DND-41 (cell line): Measurements from ENCODE around the gene IL7R.
"Not testable (repeated sequence)": the region's sequence is repeated elsewhere in the genome, so short reads cannot be mapped to it uniquely, and the experiment has no call there.

ENCODE experiments used
- ATAC-seq: fragments of 200-7000 bp; cut with Tn5 transposase; 3 replicates; pipeline ENCODE4 v1.9.1; 2021; ENCODE audit warnings: low read depth; ENCODE audit not compliant: insufficient read depth
- DNase-seq: peaks from one replicate; pipeline ENCODE4 v3.0.0-alpha.2; 2020
- H2AFZ ChIP-seq: 2 replicates; pipeline ENCODE4 v1.6.0; 2012; ENCODE audit warnings: low read depth, low read length
- H3K27ac ChIP-seq: 2 replicates; pipeline ENCODE4 v1.5.1; 2012; ENCODE audit warnings: low read length, inconsistent platforms
- H3K27me3 ChIP-seq: fragments of 200-600 bp; sonication (generic); 2 replicates; pipeline ENCODE4 v1.6.0; 2012; ENCODE audit warnings: low read length, mild to moderate bottlenecking, inconsistent platforms; ENCODE audit not compliant: insufficient read depth, poor library complexity
- H3K36me3 ChIP-seq: 2 replicates; pipeline ENCODE4 v1.5.1; 2012; ENCODE audit warnings: low read length, inconsistent platforms; ENCODE audit not compliant: insufficient read depth
- H3K4me1 ChIP-seq: 2 replicates; pipeline ENCODE4 v1.5.1; 2012; ENCODE audit warnings: mild to moderate bottlenecking, low read length; ENCODE audit not compliant: insufficient read depth
- H3K4me2 ChIP-seq: 2 replicates; pipeline ENCODE4 v1.6.0; 2012; ENCODE audit warnings: mild to moderate bottlenecking, moderate library complexity, low read length, inconsistent platforms; ENCODE audit not compliant: insufficient read depth
- H3K4me3 ChIP-seq, 2 experiments: fragments of 200-600 bp in 1 of 2; shearing (Covaris generic) in 1 of 2; 2 replicates each; pipeline ENCODE4 v1.5.1; 2012 to 2016; ENCODE audit warnings: inconsistent platforms in 2 of 2, low read length in 2 of 2, mild to moderate bottlenecking in 2 of 2, low read depth in 1 of 2, moderate library complexity in 1 of 2
- H3K79me2 ChIP-seq: 2 replicates; pipeline ENCODE4 v1.6.0; 2012; ENCODE audit warnings: low read length, inconsistent platforms; ENCODE audit not compliant: insufficient read depth
- H3K9ac ChIP-seq: 2 replicates; pipeline ENCODE4 v1.6.0; 2012; ENCODE audit warnings: low read depth, mild to moderate bottlenecking, inconsistent platforms, low read length, moderate library complexity
- H3K9me3 ChIP-seq: 2 replicates; pipeline ENCODE4 v1.5.1; 2012; ENCODE audit warnings: low read length, moderate library complexity, mild to moderate bottlenecking, inconsistent platforms; ENCODE audit not compliant: insufficient read depth, severe bottlenecking
- H4K20me1 ChIP-seq: 2 replicates; pipeline ENCODE4 v1.6.0; 2012; ENCODE audit warnings: low read length; ENCODE audit not compliant: insufficient read depth
- CTCF ChIP-seq: IDR thresholded peaks from 2 replicates; pipeline ENCODE4 v1.5.1; 2012; ENCODE audit warnings: borderline replicate concordance, low read length, moderate library complexity, mild to moderate bottlenecking; ENCODE audit not compliant: poor library complexity, severe bottlenecking; ENCODE audit errors: extremely low read depth
- EZH2 ChIP-seq: IDR thresholded peaks from 3 replicates; pipeline ENCODE4 v1.6.1; 2012; ENCODE audit warnings: borderline replicate concordance, low read depth, mild to moderate bottlenecking, moderate library complexity, low read length, inconsistent platforms; ENCODE audit not compliant: severe bottlenecking

The IL7R gene

DNA sequence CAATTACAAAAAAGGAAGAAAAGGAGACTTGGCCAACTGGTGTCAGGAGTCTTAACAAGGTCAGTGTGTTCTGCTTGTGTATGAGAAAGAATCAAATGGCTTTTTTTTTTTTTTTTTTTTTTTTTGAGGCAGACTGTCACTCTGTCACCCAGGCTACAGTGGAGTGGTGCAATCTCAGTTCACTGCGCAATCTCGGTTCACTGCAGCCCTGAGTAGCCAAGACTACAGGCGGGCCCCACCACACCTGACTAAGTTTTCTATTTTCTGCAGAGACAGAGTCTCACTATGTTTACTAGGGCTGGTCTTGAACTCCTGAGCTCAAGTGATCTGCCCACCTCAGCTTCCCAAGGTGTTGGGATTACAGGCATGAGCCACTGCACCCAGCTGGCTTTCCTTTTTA lies 3.1 kb upstream of the IL7R start:
- Histone ChIP-seq H3K4me2 (no peak overlapping the region), H3K27ac (no peak overlapping the region), H3K9ac (no peak overlapping the region), H3K4me3 (no peak overlapping the region), H3K36me3 (peaks cover 6% of the 10 kb centered on the region), H3K79me2 (peaks cover 36% of the 10 kb centered on the region), H3K27me3 (no peaks in the 10 kb centered on the region), H2AFZ (no peak overlapping the region), H4K20me1 (no peaks in the 10 kb centered on the region), H3K4me1 (peaks cover 72% of the 10 kb centered on the region), H3K9me3 (no peaks in the 10 kb centered on the region)
- no peak for ATAC-seq
- no peak for TF ChIP-seq EZH2
- no peak for TF ChIP-seq CTCF
- DNase-seq = no peak

- DNase-seq (no peak), ATAC-seq (no peak)
- Histone ChIP-seq H4K20me1 (no peaks in the 10 kb centered on the region), H3K27ac (no peak overlapping the region), H3K4me1 (peaks cover 71% of the 10 kb centered on the region), H3K4me3 (no peak overlapping the region), H3K4me2 (no peak overlapping the region), H3K36me3 (peaks cover 12% of the 10 kb centered on the region), H2AFZ (no peak overlapping the region), H3K27me3 (no peaks in the 10 kb centered on the region), H3K9ac (no peak overlapping the region), H3K79me2 (peaks cover 42% of the 10 kb centered on the region), H3K9me3 (no peaks in the 10 kb centered on the region)
- no peak for TF ChIP-seq EZH2
- TF ChIP-seq CTCF = no peak
Measured at GRCh38 chr5:35854248-35854647, 2.4 kb upstream of the IL7R start.

- Histone ChIP-seq H3K79me2 (peaks cover 51% of the 10 kb centered on the region), H2AFZ (no peak overlapping the region), H3K27me3 (no peaks in the 10 kb centered on the region), H4K20me1 (no peaks in the 10 kb centered on the region), H3K9me3 (no peaks in the 10 kb centered on the region), H3K27ac (peak overlapping the region; percentile 99), H3K4me2 (no peak overlapping the region), H3K36me3 (peaks cover 22% of the 10 kb centered on the region), H3K4me1 (peaks cover 71% of the 10 kb centered on the region), H3K9ac (no peak overlapping the region), H3K4me3 (no peak overlapping the region)
- ATAC-seq = no peak
- no peak for DNase-seq
- TF ChIP-seq CTCF (no peak), EZH2 (no peak)
Measured at GRCh38 chr5:35855187-35855586, 1.5 kb upstream of the IL7R start.

DNA sequence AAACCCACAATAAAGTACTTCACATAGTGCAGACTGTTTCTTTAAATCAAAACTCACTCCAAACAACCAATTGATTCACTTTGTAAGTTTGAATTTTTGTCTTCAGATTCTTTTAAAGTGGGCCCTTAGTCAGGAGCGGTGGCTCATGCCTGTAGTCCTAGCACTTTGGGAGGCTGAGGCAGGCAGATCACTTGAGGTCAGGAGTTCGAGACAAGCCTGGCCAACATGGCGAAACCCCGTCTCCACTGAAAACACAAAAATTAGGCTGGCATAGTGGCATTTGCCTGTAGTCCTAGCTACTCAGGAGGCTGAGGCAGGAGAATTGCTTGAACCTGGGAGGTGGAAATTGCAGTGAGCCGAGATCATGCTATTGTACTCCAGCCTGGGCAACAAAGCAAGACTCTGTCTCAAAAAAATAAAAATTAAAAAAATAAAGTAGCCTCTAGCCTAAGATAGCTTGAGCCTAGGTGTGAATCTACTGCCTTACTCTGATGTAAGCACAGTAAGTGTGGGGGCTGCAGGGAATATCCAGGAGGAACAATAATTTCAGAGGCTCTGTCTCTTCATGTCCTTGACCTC lies 416 bp upstream of the IL7R start:
- Histone ChIP-seq H2AFZ (0 out of 2 replicates have a peak overlapping the region, but pooled peaks have one; percentile 20), H3K27ac (peak overlapping the region; percentile 99), H3K36me3 (peaks cover 32% of the 10 kb centered on the region), H3K4me3 (peak overlapping the region; percentile 73 to 88; a peak in 3 of 4 replicates), H3K9ac (peak overlapping the region; percentile 70), H3K4me2 (peak overlapping the region; percentile 65), H3K4me1 (peaks cover 71% of the 10 kb centered on the region), H3K79me2 (peaks cover 62% of the 10 kb centered on the region)
- not testable (repeated sequence) for H3K27me3 ChIP-seq, H4K20me1 ChIP-seq, DNase-seq, H3K9me3 ChIP-seq, ATAC-seq
